ENCODE results near the gene DUSP22. TPM values are rescaled to one million over a fixed set of nuclear protein-coding genes. Genes with fewer than 3 reads are reported as not detected.

The DUSP22 gene
- total RNA-seq, 2 donors from 2014 or later, result 33.5 to 35.4 TPM

- H3K9me3 Mint-ChIP-seq, result peaks cover 44% of the 10 kb centered on the region
- TF ChIP-seq, protein P1, sequence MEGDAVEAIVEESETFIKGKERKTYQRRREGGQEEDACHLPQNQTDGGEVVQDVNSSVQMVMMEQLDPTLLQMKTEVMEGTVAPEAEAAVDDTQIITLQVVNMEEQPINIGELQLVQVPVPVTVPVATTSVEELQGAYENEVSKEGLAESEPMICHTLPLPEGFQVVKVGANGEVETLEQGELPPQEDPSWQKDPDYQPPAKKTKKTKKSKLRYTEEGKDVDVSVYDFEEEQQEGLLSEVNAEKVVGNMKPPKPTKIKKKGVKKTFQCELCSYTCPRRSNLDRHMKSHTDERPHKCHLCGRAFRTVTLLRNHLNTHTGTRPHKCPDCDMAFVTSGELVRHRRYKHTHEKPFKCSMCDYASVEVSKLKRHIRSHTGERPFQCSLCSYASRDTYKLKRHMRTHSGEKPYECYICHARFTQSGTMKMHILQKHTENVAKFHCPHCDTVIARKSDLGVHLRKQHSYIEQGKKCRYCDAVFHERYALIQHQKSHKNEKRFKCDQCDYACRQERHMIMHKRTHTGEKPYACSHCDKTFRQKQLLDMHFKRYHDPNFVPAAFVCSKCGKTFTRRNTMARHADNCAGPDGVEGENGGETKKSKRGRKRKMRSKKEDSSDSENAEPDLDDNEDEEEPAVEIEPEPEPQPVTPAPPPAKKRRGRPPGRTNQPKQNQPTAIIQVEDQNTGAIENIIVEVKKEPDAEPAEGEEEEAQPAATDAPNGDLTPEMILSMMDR (conservative IDR thresholded peaks at IDR 0.05), result no peak
Observed at GRCh38 chr6:313087-313486, 20.8 kb downstream of the DUSP22 start.

GRCh38 chr6:313917-314316, 21.6 kb downstream of the DUSP22 start:
- no peak overlapping the region for H3K9ac ChIP-seq (ENCODE audit: extremely low read depth, low read length, poor library complexity, severe bottlenecking)
- H3K27ac ChIP-seq (ENCODE audit: low read depth, low read length), result no peak overlapping the region
- DNase-seq, result no peak
- H3K27me3 ChIP-seq (ENCODE audit: control insufficient read depth, insufficient read depth, low read length, poor library complexity, severe bottlenecking), result no peaks in the 10 kb centered on the region
- H3K4me1 Mint-ChIP-seq, result peaks cover 2% of the 10 kb centered on the region
- TF ChIP-seq, protein P1 (conservative IDR thresholded peaks at IDR 0.05), result no peak
- no peaks in the 10 kb centered on the region for H3K4me1 ChIP-seq (ENCODE audit: control insufficient read depth, insufficient read depth, low read length)
- H3K9me3 Mint-ChIP-seq, result peaks cover 49% of the 10 kb centered on the region
- H3K36me3 Mint-ChIP-seq (ENCODE audit: low read depth), result peaks cover 4% of the 10 kb centered on the region
- no peaks in the 10 kb centered on the region for H3K27me3 Mint-ChIP-seq (ENCODE audit: insufficient read depth)
- 91 to 93% methylated on average over 7 to 10 of the region's 10 CpGs for WGBS, 2 experiments (ENCODE audit: insufficient coverage in 1 of 2, insufficient read length in 1 of 2)
- H3K4me3 ChIP-seq (ENCODE audit: low read length), result no peak overlapping the region
- no peaks in the 10 kb centered on the region for H3K9me3 ChIP-seq (ENCODE audit: control insufficient read depth, low read length)
- no peak overlapping the region for H3K27ac Mint-ChIP-seq
- H3K36me3 ChIP-seq (ENCODE audit: control insufficient read depth, insufficient read depth, low read length), result peaks cover 6% of the 10 kb centered on the region
- no peak overlapping the region for H3K4me3 Mint-ChIP-seq

More at GRCh38 chr6:313087-313486, 20.8 kb downstream of the DUSP22 start:
- Mint-ChIP-seq H3K4me1 (peaks cover 2% of the 10 kb centered on the region), H3K27ac (no peak overlapping the region), H3K4me3 (no peak overlapping the region), H3K27me3 (ENCODE audit: insufficient read depth) (no peaks in the 10 kb centered on the region), H3K36me3 (ENCODE audit: low read depth) (peaks cover 7% of the 10 kb centered on the region)
- H3K27me3 ChIP-seq (ENCODE audit: control insufficient read depth, insufficient read depth, low read length, poor library complexity, severe bottlenecking), result no peaks in the 10 kb centered on the region
- H3K36me3 ChIP-seq (ENCODE audit: control insufficient read depth, insufficient read depth, low read length), result peaks cover 6% of the 10 kb centered on the region
- no peaks in the 10 kb centered on the region for H3K4me1 ChIP-seq (ENCODE audit: control insufficient read depth, insufficient read depth, low read length)
- no peak overlapping the region for H3K4me3 ChIP-seq (ENCODE audit: low read length)
- H3K9ac ChIP-seq (ENCODE audit: extremely low read depth, low read length, poor library complexity, severe bottlenecking), result no peak overlapping the region
- no peaks in the 10 kb centered on the region for H3K9me3 ChIP-seq (ENCODE audit: control insufficient read depth, low read length)
- no peak overlapping the region for H3K27ac ChIP-seq (ENCODE audit: low read depth, low read length)
- no peak for DNase-seq
- 71 to 83% methylated on average over 1 to 2 of the region's 2 CpGs for WGBS, 2 experiments (ENCODE audit: insufficient coverage in 1 of 2, insufficient read length in 1 of 2)

DNA sequence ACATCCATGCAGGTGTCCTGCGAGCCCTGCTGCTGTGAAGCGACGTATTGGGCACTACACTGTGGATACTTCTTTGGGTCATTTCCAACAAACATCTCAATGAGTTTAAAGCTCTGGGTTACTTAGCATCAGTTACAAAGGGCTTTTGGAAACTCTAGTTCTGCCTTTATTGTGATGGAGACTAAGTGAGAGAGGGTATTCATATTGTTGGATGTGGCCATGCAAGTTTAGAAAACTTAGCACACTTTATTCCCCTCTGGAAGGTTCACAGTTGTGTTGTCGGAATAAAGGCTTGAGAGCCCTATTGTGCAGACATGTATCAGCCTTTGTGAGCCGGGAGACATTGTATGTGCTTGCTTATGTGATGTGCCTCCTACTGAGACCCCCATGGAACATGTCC, 22.1 kb downstream of the DUSP22 start:
- Histone ChIP-seq H3K4me1 (ENCODE audit: control insufficient read depth, insufficient read depth, low read length) (no peaks in the 10 kb centered on the region), H3K27ac (ENCODE audit: low read depth, low read length) (no peak overlapping the region), H3K9me3 (ENCODE audit: control insufficient read depth, low read length) (no peaks in the 10 kb centered on the region), H3K27me3 (ENCODE audit: control insufficient read depth, insufficient read depth, low read length, poor library complexity, severe bottlenecking) (no peaks in the 10 kb centered on the region), H3K9ac (ENCODE audit: extremely low read depth, low read length, poor library complexity, severe bottlenecking) (no peak overlapping the region), H3K4me3 (ENCODE audit: low read length) (no peak overlapping the region), H3K36me3 (ENCODE audit: control insufficient read depth, insufficient read depth, low read length) (peaks cover 6% of the 10 kb centered on the region)
- 94 to 98% methylated on average over 5 of the region's 5 CpGs for WGBS, 2 experiments (ENCODE audit: insufficient coverage in 1 of 2, insufficient read length in 1 of 2)
- no peaks in the 10 kb centered on the region for H3K27me3 Mint-ChIP-seq (ENCODE audit: insufficient read depth)
- H3K9me3 Mint-ChIP-seq, result peaks cover 49% of the 10 kb centered on the region
- H3K36me3 Mint-ChIP-seq (ENCODE audit: low read depth), result peaks cover 5% of the 10 kb centered on the region
- peaks cover 2% of the 10 kb centered on the region for H3K4me1 Mint-ChIP-seq
- H3K27ac Mint-ChIP-seq, result no peak overlapping the region
- no peak for DNase-seq
- TF ChIP-seq, protein P1 (conservative IDR thresholded peaks at IDR 0.05), result no peak
- no peak overlapping the region for H3K4me3 Mint-ChIP-seq
